SU-DHL-6 (cell line): Measurements from ENCODE around the gene SELENBP1.

ENCODE experiments used
- CTCF ChIP-seq: fragments of 200-600 bp; sonication (generic); IDR thresholded peaks from one replicate; pipeline ENCODE4 v1.5.1; 2017; ENCODE audit warnings: antibody characterized with exemption, mild to moderate bottlenecking, low read length, moderate library complexity; ENCODE audit not compliant: insufficient read depth, poor library complexity, severe bottlenecking
- EZH2phosphoT487 ChIP-seq: fragments of 200-600 bp; sonication (generic), shearing (Covaris generic); conservative IDR thresholded peaks from 2 replicates; pipeline ENCODE4 v1.6.1; 2018; ENCODE audit warnings: mild to moderate bottlenecking, antibody characterized with exemption, low read length, moderate library complexity, mixed read lengths

DNA sequence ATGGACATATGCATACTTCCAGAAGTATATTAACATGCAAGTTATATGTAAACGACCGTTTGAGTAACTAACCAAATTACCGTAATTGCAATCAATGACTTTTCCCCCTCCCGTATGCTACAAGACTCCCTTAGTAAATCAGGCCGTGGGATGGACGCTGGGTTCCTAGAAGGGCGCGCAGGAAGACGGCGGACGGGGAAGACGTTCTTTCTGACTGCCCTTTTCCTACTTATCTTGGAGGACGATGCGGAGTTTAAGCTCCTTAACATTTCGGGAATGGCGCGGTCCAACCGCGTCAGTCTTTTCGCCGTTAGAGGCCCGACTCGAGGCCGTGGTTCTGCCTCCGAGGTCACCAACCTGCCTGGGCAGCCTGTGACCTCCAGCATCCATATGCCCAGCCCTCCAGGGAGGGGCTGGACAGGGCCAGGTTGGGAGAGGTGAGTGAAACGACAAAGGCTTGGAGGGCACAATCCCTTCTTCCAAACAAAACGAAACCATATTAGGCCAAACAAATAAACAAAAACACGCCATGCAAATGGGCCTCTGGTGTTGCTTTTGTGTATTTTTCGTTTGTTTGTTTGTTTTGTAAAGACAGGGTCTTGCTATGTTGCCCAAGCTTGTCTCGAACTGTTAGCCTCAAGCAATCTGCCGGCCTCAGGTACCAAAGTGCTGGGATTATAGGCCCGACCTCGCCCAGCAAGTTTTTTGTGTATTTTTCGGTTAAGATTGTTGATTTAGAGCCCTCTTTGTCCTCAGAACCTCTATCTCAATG, 44.4 kb downstream of the SELENBP1 start:
- TF ChIP-seq CTCF (no peak), EZH2phosphoT487 (no peak)
